ENCODE measurements around the gene GNG7.
"Not testable (repeated sequence)": the region's sequence is repeated elsewhere in the genome, so short reads cannot be mapped to it uniquely, and the experiment has no call there.

Gene GNG7

GRCh38 chr19:2495651-2496316 lies 206.7 kb downstream of the GNG7 start:
- H3K36me3 ChIP-seq (ENCODE audit: control insufficient read depth in 2 of 2, insufficient read depth in 2 of 2, low read length in 2 of 2) = no peaks in the 10 kb centered on the region
- peak overlapping the region; percentile 77 to 86 for H3K4me3 ChIP-seq (ENCODE audit: low read length in 2 of 2)
- H3K27me3 ChIP-seq (ENCODE audit: control insufficient read depth in 1 of 2, insufficient read depth in 2 of 2, low read length in 2 of 2) = no peaks in the 10 kb centered on the region
- H3K9ac ChIP-seq (ENCODE audit: low read length in 2 of 2) = peak overlapping the region in 1 of 2 donors; percentile 58
- H3K27ac ChIP-seq (ENCODE audit: low read length) = peak overlapping the region; percentile 62
- H3K9me3 ChIP-seq (ENCODE audit: control insufficient read depth in 2 of 2, low read length in 2 of 2) = no peaks in the 10 kb centered on the region
- H3K4me1 ChIP-seq (ENCODE audit: control insufficient read depth, insufficient read depth, low read length) = peaks cover 27% of the 10 kb centered on the region

- Histone ChIP-seq H3K4me1 (ENCODE audit: control insufficient read depth, insufficient read depth, low read length) (peaks cover 27% of the 10 kb centered on the region), H3K9me3 (ENCODE audit: control insufficient read depth in 2 of 2, low read length in 2 of 2) (no peaks in the 10 kb centered on the region), H3K9ac (ENCODE audit: low read length in 2 of 2) (peak overlapping the region; percentile 58 to 68), H3K27ac (ENCODE audit: low read length) (peak overlapping the region; percentile 62), H3K4me3 (ENCODE audit: low read length in 2 of 2) (peak overlapping the region; percentile 77 to 86), H3K27me3 (ENCODE audit: control insufficient read depth in 1 of 2, insufficient read depth in 2 of 2, low read length in 2 of 2) (no peaks in the 10 kb centered on the region), H3K36me3 (ENCODE audit: control insufficient read depth in 2 of 2, insufficient read depth in 2 of 2, low read length in 2 of 2) (no peaks in the 10 kb centered on the region)
Observed at GRCh38 chr19:2495130-2495641, 207.3 kb downstream of the GNG7 start.

GRCh38 chr19:2494447-2495129 lies 207.9 kb downstream of the GNG7 start:
- Histone ChIP-seq H3K27ac (ENCODE audit: low read length) (peak overlapping the region; percentile 62), H3K4me1 (ENCODE audit: control insufficient read depth, insufficient read depth, low read length) (peaks cover 33% of the 10 kb centered on the region), H3K36me3 (ENCODE audit: control insufficient read depth in 2 of 2, insufficient read depth in 2 of 2, low read length in 2 of 2) (no peaks in the 10 kb centered on the region), H3K9ac (ENCODE audit: low read length in 2 of 2) (peak overlapping the region; percentile 58 to 68), H3K4me3 (ENCODE audit: low read length in 2 of 2) (peak overlapping the region; percentile 77 to 86), H3K27me3 (ENCODE audit: control insufficient read depth in 1 of 2, insufficient read depth in 2 of 2, low read length in 2 of 2) (no peaks in the 10 kb centered on the region), H3K9me3 (ENCODE audit: control insufficient read depth in 2 of 2, low read length in 2 of 2) (no peaks in the 10 kb centered on the region)

- Histone ChIP-seq H3K9ac (ENCODE audit: low read length in 2 of 2) (peak overlapping the region in 1 of 2 donors; percentile 58), H3K4me1 (ENCODE audit: control insufficient read depth, insufficient read depth, low read length) (peaks cover 38% of the 10 kb centered on the region), H3K27ac (ENCODE audit: low read length) (no peak overlapping the region), H3K36me3 (ENCODE audit: control insufficient read depth in 2 of 2, insufficient read depth in 2 of 2, low read length in 2 of 2) (no peaks in the 10 kb centered on the region), H3K4me3 (ENCODE audit: low read length in 2 of 2) (peak overlapping the region; percentile 76 to 86), H3K9me3 (ENCODE audit: control insufficient read depth in 2 of 2, low read length in 2 of 2) (no peaks in the 10 kb centered on the region), H3K27me3 (ENCODE audit: control insufficient read depth in 1 of 2, insufficient read depth in 2 of 2, low read length in 2 of 2) (no peaks in the 10 kb centered on the region)
Observed at GRCh38 chr19:2494084-2494446, 208.4 kb downstream of the GNG7 start.

- H3K27me3 ChIP-seq (ENCODE audit: control insufficient read depth in 1 of 2, insufficient read depth in 2 of 2, low read length in 2 of 2); H3K9ac ChIP-seq (ENCODE audit: low read length in 2 of 2); H3K27ac ChIP-seq (ENCODE audit: low read length); H3K9me3 ChIP-seq (ENCODE audit: control insufficient read depth in 2 of 2, low read length in 2 of 2); H3K36me3 ChIP-seq (ENCODE audit: control insufficient read depth in 2 of 2, insufficient read depth in 2 of 2, low read length in 2 of 2); H3K4me3 ChIP-seq (ENCODE audit: low read length in 2 of 2): not testable (repeated sequence)
- peaks cover 43% of the 10 kb centered on the region for H3K4me1 ChIP-seq (ENCODE audit: control insufficient read depth, insufficient read depth, low read length)
Observed at GRCh38 chr19:2493448-2493847, 209.0 kb downstream of the GNG7 start.

- Histone ChIP-seq H3K27me3 (ENCODE audit: control insufficient read depth in 1 of 2, insufficient read depth in 2 of 2, low read length in 2 of 2) (no peaks in the 10 kb centered on the region), H3K36me3 (ENCODE audit: control insufficient read depth in 2 of 2, insufficient read depth in 2 of 2, low read length in 2 of 2) (no peaks in the 10 kb centered on the region), H3K9me3 (ENCODE audit: control insufficient read depth in 2 of 2, low read length in 2 of 2) (no peaks in the 10 kb centered on the region), H3K4me3 (ENCODE audit: low read length in 2 of 2) (no peak overlapping the region), H3K4me1 (ENCODE audit: control insufficient read depth, insufficient read depth, low read length) (peaks cover 46% of the 10 kb centered on the region), H3K9ac (ENCODE audit: low read length in 2 of 2) (no peak overlapping the region), H3K27ac (ENCODE audit: low read length) (no peak overlapping the region)
Observed at GRCh38 chr19:2492870-2493269, 209.6 kb downstream of the GNG7 start.

- Histone ChIP-seq H3K4me3 (ENCODE audit: low read length in 2 of 2) (no peak overlapping the region), H3K9ac (ENCODE audit: low read length in 2 of 2) (no peak overlapping the region), H3K9me3 (ENCODE audit: control insufficient read depth in 2 of 2, low read length in 2 of 2) (no peaks in the 10 kb centered on the region), H3K4me1 (ENCODE audit: control insufficient read depth, insufficient read depth, low read length) (peaks cover 46% of the 10 kb centered on the region), H3K27me3 (ENCODE audit: control insufficient read depth in 1 of 2, insufficient read depth in 2 of 2, low read length in 2 of 2) (no peaks in the 10 kb centered on the region), H3K36me3 (ENCODE audit: control insufficient read depth in 2 of 2, insufficient read depth in 2 of 2, low read length in 2 of 2) (no peaks in the 10 kb centered on the region), H3K27ac (ENCODE audit: low read length) (no peak overlapping the region)
Observed at GRCh38 chr19:2491130-2491801, 211.2 kb downstream of the GNG7 start.

- no peaks in the 10 kb centered on the region for H3K9me3 ChIP-seq (ENCODE audit: control insufficient read depth in 2 of 2, low read length in 2 of 2)
- no peaks in the 10 kb centered on the region for H3K36me3 ChIP-seq (ENCODE audit: control insufficient read depth in 2 of 2, insufficient read depth in 2 of 2, low read length in 2 of 2)
- no peak overlapping the region for H3K27ac ChIP-seq (ENCODE audit: low read length)
- no peaks in the 10 kb centered on the region for H3K27me3 ChIP-seq (ENCODE audit: control insufficient read depth in 1 of 2, insufficient read depth in 2 of 2, low read length in 2 of 2)
- no peak overlapping the region for H3K9ac ChIP-seq (ENCODE audit: low read length in 2 of 2)
- H3K4me1 ChIP-seq (ENCODE audit: control insufficient read depth, insufficient read depth, low read length) = peaks cover 40% of the 10 kb centered on the region
- H3K4me3 ChIP-seq (ENCODE audit: low read length in 2 of 2) = no peak overlapping the region
Observed at GRCh38 chr19:2490659-2491058, 211.8 kb downstream of the GNG7 start.

- Histone ChIP-seq H3K27ac (ENCODE audit: low read length) (no peak overlapping the region), H3K4me1 (ENCODE audit: control insufficient read depth, insufficient read depth, low read length) (peaks cover 28% of the 10 kb centered on the region), H3K9me3 (ENCODE audit: control insufficient read depth in 2 of 2, low read length in 2 of 2) (no peaks in the 10 kb centered on the region), H3K4me3 (ENCODE audit: low read length in 2 of 2) (peak overlapping the region; percentile 32 to 68), H3K9ac (ENCODE audit: low read length in 2 of 2) (no peak overlapping the region), H3K27me3 (ENCODE audit: control insufficient read depth in 1 of 2, insufficient read depth in 2 of 2, low read length in 2 of 2) (no peaks in the 10 kb centered on the region), H3K36me3 (ENCODE audit: control insufficient read depth in 2 of 2, insufficient read depth in 2 of 2, low read length in 2 of 2) (no peaks in the 10 kb centered on the region)
Observed at GRCh38 chr19:2488942-2489731, 213.4 kb downstream of the GNG7 start.

- peaks cover 24% of the 10 kb centered on the region for H3K4me1 ChIP-seq (ENCODE audit: control insufficient read depth, insufficient read depth, low read length)
- peak overlapping the region; percentile 32 to 68 for H3K4me3 ChIP-seq (ENCODE audit: low read length in 2 of 2)
- H3K36me3 ChIP-seq (ENCODE audit: control insufficient read depth in 2 of 2, insufficient read depth in 2 of 2, low read length in 2 of 2) = no peaks in the 10 kb centered on the region
- no peak overlapping the region for H3K27ac ChIP-seq (ENCODE audit: low read length)
- H3K9me3 ChIP-seq (ENCODE audit: control insufficient read depth in 2 of 2, low read length in 2 of 2) = peaks cover 0 to under 1% of the 10 kb centered on the region in 2 donors
- no peaks in the 10 kb centered on the region for H3K27me3 ChIP-seq (ENCODE audit: control insufficient read depth in 1 of 2, insufficient read depth in 2 of 2, low read length in 2 of 2)
- H3K9ac ChIP-seq (ENCODE audit: low read length in 2 of 2) = no peak overlapping the region
Observed at GRCh38 chr19:2488405-2488941, 214.0 kb downstream of the GNG7 start.
